GM20431 (cell line): ENCODE results near the gene SOHLH1.
"Not testable (repeated sequence)": the region's sequence is repeated elsewhere in the genome, so short reads cannot be mapped to it uniquely, and the experiment has no call there.

ENCODE experiments used
- in situ Hi-C: fragments of 300-500 bp; cut with MseI, MboI; formaldehyde crosslinking; loops from one replicate; pipeline ENCODE4 v1.15.0; 2020; ENCODE audit warnings: low sequenced_read_pairs; ENCODE audit not compliant: unreplicated experiment

The SOHLH1 gene

GRCh38 chr9:135687216-135687615 lies 12.1 kb downstream of the SOHLH1 start:
- in situ Hi-C loops, result no loop called here

- in situ Hi-C loops, result no loop called here
These were observed 14.6 kb downstream of the SOHLH1 start for GRCh38 chr9:135684691-135685090.

- in situ Hi-C loops, result no loop called here
These were observed 15.8 kb downstream of the SOHLH1 start for GRCh38 chr9:135683401-135684034.

GRCh38 chr9:135681161-135681560 lies 18.1 kb downstream of the SOHLH1 start:
- in situ Hi-C loops, result no loop called here

GRCh38 chr9:135680056-135680455 lies 19.2 kb downstream of the SOHLH1 start:
- in situ Hi-C loops, result no loop called here

- in situ Hi-C loops, result no loop called here
These were observed 20.9 kb downstream of the SOHLH1 start for GRCh38 chr9:135678236-135679017.

- in situ Hi-C loops, result no loop called here
These were observed 21.6 kb downstream of the SOHLH1 start for GRCh38 chr9:135677641-135678168.

- in situ Hi-C loops, result no loop called here
These were observed 22.4 kb downstream of the SOHLH1 start for GRCh38 chr9:135676891-135677290.

GRCh38 chr9:135674977-135675376 lies 24.3 kb downstream of the SOHLH1 start:
- in situ Hi-C loops, result no loop called here

- in situ Hi-C loops, result no loop called here
These were observed 25.3 kb downstream of the SOHLH1 start for GRCh38 chr9:135673941-135674340.

- in situ Hi-C loops, result not testable (repeated sequence)
These were observed 26.5 kb downstream of the SOHLH1 start for GRCh38 chr9:135672786-135673185.

GRCh38 chr9:135671591-135672041 lies 27.7 kb downstream of the SOHLH1 start:
- in situ Hi-C loops, result no loop called here

GRCh38 chr9:135670721-135671590 lies 28.3 kb downstream of the SOHLH1 start:
- in situ Hi-C loops, result no loop called here

- in situ Hi-C loops, result no loop called here
These were observed 29.5 kb downstream of the SOHLH1 start for GRCh38 chr9:135669616-135670285.

- in situ Hi-C loops, result not testable (repeated sequence)
These were observed 30.3 kb downstream of the SOHLH1 start for GRCh38 chr9:135669018-135669417.

- in situ Hi-C loops, result no loop called here
These were observed 31.7 kb downstream of the SOHLH1 start for GRCh38 chr9:135667463-135668001.

- in situ Hi-C loops, result no loop called here
These were observed 32.5 kb downstream of the SOHLH1 start for GRCh38 chr9:135666534-135667462.

- in situ Hi-C loops, result no loop called here
These were observed 33.5 kb downstream of the SOHLH1 start for GRCh38 chr9:135665795-135666189.
